HG03460 (cell line): ENCODE data around the gene UNC5C.
"Not testable (repeated sequence)": the region's sequence is repeated elsewhere in the genome, so short reads cannot be mapped to it uniquely, and the experiment has no call there.

Experiments
- ATAC-seq: cut with Tn5 transposase; IDR thresholded peaks from one replicate; pipeline ENCODE4 v1.9.1; 2021; ENCODE audit not compliant: unreplicated experiment

Gene UNC5C

GRCh38 chr4:95153182-95153581 lies 395.6 kb downstream of the UNC5C start:
- no peak for ATAC-seq

- no peak for ATAC-seq
Observed at GRCh38 chr4:95151255-95151654, 397.5 kb downstream of the UNC5C start.

GRCh38 chr4:95142932-95143331 lies 405.8 kb downstream of the UNC5C start:
- no peak for ATAC-seq

GRCh38 chr4:95141361-95141760 lies 407.4 kb downstream of the UNC5C start:
- no peak for ATAC-seq

- not testable (repeated sequence) for ATAC-seq
Observed at GRCh38 chr4:95139424-95139823, 409.3 kb downstream of the UNC5C start.

- not testable (repeated sequence) for ATAC-seq
Observed at GRCh38 chr4:95134016-95134415, 414.8 kb downstream of the UNC5C start.

- no peak for ATAC-seq
Observed at GRCh38 chr4:95129821-95130311, 418.9 kb downstream of the UNC5C start.

- ATAC-seq = no peak
Observed at GRCh38 chr4:95129031-95129430, 419.7 kb downstream of the UNC5C start.

- no peak for ATAC-seq
Observed at GRCh38 chr4:95124906-95125504, 423.8 kb downstream of the UNC5C start.

- no peak for ATAC-seq
Observed at GRCh38 chr4:95122001-95122400, 426.8 kb downstream of the UNC5C start.

GRCh38 chr4:95120456-95120855 lies 428.3 kb downstream of the UNC5C start:
- ATAC-seq = no peak

GRCh38 chr4:95118497-95118896 lies 430.3 kb downstream of the UNC5C start:
- no peak for ATAC-seq

GRCh38 chr4:95114521-95114920 lies 434.3 kb downstream of the UNC5C start:
- no peak for ATAC-seq
